Erythroblast (primary cell): ENCODE measurements around the gene MCHR2.

Experiments used
- DNase-seq, 2 experiments: peaks; one replicate each; lab custom pipeline; 2025; lab: John Stamatoyannopoulos, UW
- GATA1 ChIP-seq: IDR thresholded peaks from 2 replicates; pipeline ENCODE4 v1.6.1; 2011; ENCODE audit warnings: low read depth, mild to moderate bottlenecking, control low read depth, low read length, moderate library complexity
- POLR2A ChIP-seq: IDR thresholded peaks from 2 replicates; pipeline ENCODE4 v1.6.1; 2011; ENCODE audit warnings: mild to moderate bottlenecking, low read length

The MCHR2 gene

GRCh38 chr6:99960027-99960426 lies 34.0 kb downstream of the MCHR2 start:
- no peak for DNase-seq

GRCh38 chr6:99951016-99951805 lies 42.8 kb downstream of the MCHR2 start:
- no peak for TF ChIP-seq GATA1
- TF ChIP-seq POLR2A, result no peak
- DNase-seq, result no peak

More at GRCh38 chr6:99960027-99960426, 34.0 kb downstream of the MCHR2 start:
- TF ChIP-seq POLR2A, result no peak
- no peak for TF ChIP-seq GATA1

- no peak for DNase-seq
- no peak for TF ChIP-seq GATA1
- TF ChIP-seq POLR2A, result no peak
Observed at GRCh38 chr6:99946005-99946404, 48.0 kb downstream of the MCHR2 start.

- no peak for TF ChIP-seq GATA1
- TF ChIP-seq POLR2A, result no peak
- DNase-seq, result no peak
Observed at GRCh38 chr6:99943846-99944245, 50.2 kb downstream of the MCHR2 start.

DNA sequence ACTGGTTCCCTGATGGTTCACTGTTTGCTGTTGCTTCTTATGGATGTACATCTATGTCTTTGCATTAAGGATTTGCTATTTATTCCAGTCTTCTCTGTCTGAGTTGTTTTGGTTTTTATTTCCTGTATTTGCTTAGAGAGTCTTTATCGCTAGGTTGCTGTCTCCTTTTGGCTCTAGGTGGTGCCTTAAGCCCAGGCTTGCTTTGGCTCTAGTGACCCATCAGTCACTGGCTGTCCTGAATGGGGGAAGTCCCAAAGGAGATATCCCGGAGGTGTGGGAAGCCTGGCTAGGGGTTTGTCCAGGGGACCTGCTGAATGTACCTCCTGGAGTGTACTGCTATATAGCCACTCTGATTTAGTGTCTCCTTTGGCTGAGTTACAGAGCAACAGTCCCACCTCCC lies 53.4 kb downstream of the MCHR2 start:
- TF ChIP-seq GATA1, result no peak
- TF ChIP-seq POLR2A, result no peak
- no peak for DNase-seq

GRCh38 chr6:99933129-99933528 lies 60.9 kb downstream of the MCHR2 start:
- no peak for TF ChIP-seq GATA1
- no peak for TF ChIP-seq POLR2A
- no peak for DNase-seq

- no peak for TF ChIP-seq GATA1
- no peak for TF ChIP-seq POLR2A
- no peak for DNase-seq
Observed at GRCh38 chr6:99912657-99913056, 81.4 kb downstream of the MCHR2 start.

DNA sequence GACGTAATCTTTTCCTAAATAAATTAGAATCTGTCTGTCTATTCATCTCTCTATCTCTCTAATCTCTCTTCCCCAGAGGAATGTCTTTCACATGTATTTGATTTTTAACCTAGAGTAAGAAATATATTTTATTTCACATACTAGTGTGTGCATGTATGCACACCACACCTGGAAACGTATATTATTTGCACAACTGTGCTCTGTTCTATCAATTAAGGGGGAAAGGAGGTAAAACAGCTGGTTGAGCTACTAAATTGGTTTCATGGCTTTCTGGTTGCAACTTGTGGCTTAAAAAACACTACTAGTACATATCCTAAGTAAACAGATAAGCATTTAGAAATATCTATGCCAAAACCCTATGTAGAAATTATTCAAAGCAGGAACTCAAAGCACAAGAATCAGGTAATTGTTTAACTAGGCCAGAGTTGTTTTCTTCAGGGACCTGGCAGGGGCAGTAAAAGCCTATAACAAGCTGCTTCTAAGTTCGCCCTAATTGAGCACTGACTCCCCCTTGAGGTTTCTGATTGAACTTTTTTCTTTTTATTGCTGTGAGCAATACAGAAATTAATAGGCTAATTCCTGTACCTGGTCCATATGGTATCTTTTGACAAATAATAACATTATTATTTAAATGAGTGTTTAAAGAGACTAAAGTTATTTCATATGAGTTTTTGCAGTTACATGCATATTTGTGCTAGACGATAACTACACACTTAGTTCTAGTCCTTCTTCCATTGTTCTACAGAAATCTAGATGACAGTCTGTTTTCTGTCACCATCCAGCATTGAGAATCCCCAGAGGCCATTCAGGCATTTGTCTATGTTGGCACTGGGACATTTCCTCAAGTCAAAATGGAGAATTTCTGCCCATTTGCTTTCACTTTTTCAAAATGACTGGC lies 88.6 kb downstream of the MCHR2 start:
- TF ChIP-seq POLR2A (no peak), GATA1 (no peak)
- peak; percentile 29 to 51 for DNase-seq

GRCh38 chr6:99901596-99902384 lies 92.2 kb downstream of the MCHR2 start:
- no peak for DNase-seq
- no peak for TF ChIP-seq POLR2A
- no peak for TF ChIP-seq GATA1

DNA sequence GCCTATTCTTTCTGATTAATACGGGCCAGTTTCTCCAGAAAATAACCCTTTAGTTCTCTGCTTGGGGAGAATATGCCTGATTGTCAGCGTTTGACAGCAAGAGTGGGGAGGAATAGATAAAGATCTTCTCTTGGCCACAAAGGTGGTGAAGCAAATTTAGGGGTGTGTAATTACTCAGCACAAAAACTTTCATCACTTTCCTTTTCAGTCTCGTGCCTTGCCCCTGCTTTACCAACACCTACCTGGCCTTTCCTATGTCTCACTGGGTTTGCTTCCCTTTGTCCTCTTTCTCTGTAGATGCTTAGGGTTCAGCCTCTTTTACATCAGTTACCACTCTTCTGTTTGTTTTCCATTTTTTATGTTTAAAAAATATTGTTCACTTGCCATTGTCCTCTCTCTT lies 99.2 kb downstream of the MCHR2 start:
- DNase-seq, result no peak
- TF ChIP-seq GATA1 (no peak), POLR2A (no peak)

DNA sequence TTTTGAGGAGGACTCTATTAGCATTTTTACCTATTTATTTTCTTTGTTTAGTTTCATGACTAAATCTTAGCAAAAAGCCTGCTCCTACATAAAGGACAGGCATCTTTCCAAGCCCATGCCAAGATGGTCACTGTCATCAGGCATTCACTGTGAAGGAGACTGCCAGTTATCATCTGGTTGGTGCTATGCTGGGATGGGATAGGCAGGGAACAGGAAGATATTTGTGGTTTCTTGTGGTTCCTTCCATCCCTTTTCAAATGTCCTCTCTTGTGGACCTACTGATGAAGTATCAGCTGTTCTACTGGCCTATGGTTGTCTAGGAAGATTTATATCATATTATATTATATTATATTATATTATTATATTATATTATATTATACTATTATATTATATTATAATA lies 107.0 kb downstream of the MCHR2 start:
- no peak for DNase-seq
- TF ChIP-seq POLR2A (no peak), GATA1 (no peak)

DNA sequence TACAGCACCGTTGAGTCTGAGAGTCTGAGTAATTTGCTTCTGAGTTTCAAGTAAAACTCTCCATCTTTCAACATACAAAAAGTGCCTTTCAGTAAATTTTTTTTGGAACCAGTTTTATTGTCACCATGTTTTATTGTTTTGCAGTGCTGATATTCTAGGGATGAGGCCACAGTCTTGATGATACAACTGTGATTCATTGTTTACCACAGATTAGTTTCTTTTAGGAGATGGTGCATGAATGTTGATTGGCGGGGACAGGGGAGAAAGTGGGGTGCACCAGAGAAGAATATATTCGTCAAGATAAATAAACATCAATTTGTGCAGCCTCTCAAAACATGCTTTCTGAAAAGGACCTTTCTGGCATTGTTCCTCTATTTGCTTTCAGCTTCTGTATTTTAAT lies 109.0 kb downstream of the MCHR2 start:
- TF ChIP-seq GATA1, result no peak
- TF ChIP-seq POLR2A, result no peak
- no peak for DNase-seq

DNA sequence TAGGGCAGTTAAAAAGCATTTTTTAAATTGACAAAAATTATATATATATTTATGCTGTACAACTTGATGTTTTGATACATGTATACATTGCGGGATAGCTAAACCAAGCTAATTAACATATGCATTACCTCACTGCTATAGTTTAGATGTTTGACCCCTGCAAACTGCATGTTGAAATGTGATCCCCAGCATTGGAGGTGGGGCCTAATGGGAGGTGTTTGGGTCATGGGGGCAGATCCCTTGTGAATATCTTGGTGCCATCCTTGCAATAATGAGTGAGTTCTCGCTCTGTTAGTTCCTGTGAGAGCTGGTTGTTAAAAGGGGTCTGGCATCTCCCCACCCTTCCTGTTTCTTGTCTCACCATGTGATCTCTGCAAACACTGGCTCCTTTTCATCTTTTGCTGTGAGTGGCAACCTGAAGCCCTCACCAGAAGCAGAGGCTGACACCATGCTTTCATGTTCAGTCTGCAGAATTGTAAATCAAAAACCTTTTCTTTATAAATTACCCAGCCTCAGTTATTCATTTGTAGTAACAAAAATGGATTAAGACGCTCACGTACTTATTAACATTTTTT lies 111.8 kb downstream of the MCHR2 start:
- DNase-seq, result no peak
- TF ChIP-seq GATA1 (no peak), POLR2A (no peak)

DNA sequence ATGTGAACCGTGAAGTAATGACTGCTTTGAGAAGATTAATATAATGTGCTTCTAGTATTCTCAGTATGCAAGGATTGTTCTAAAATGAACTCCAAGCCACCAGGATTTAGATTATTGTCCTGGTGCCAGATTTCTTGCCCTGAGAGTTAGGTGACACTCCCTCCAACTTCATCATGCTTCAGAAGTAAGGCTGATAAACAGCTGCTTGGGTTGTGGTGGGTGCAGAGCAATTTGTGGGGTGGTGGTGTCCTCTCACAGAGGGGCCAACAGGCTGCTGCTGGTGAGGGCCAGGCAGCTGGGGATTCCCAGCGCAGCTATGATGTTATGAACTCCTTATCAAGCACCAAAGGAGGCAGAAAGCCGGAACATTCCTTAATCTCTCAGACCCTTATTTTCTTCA lies 114.6 kb downstream of the MCHR2 start:
- DNase-seq, result no peak
- TF ChIP-seq POLR2A, result no peak
- TF ChIP-seq GATA1, result no peak

DNA sequence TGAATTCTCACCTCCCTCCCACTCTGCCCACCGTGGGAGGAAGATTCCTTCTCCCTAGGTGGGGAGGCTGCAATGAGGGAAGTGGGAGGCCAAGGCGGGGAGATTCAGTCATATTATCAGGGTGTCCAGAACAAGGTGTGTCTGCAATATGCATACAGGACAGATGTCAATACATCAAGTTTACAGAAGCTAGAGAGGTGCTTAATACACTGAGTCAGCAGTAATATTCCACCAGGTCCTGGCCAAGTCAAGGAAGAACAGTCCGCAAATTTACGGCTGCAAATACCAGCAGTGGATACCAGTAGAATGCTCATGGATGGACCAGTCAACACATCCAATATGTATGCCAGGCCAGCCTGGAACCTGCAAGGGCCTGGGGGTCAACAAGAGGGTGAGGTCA lies 119.0 kb downstream of the MCHR2 start:
- no peak for DNase-seq
- TF ChIP-seq POLR2A (no peak), GATA1 (no peak)
